GM12801 (cell line): ENCODE data around the gene UTP3.

Experiments used
- CTCF ChIP-seq: IDR thresholded peaks from one replicate; pipeline ENCODE4 v1.5.1; 2011; ENCODE audit warnings: control low read depth; ENCODE audit not compliant: insufficient read length; ENCODE audit errors: extremely low read depth

Gene UTP3

GRCh38 chr4:70734971-70735370 lies 46.6 kb downstream of the UTP3 start:
- TF ChIP-seq CTCF: no peak

GRCh38 chr4:70737006-70737405 lies 48.7 kb downstream of the UTP3 start:
- TF ChIP-seq CTCF: no peak

GRCh38 chr4:70737409-70737808 lies 49.1 kb downstream of the UTP3 start:
- no peak for TF ChIP-seq CTCF

GRCh38 chr4:70739496-70740337 lies 51.4 kb downstream of the UTP3 start:
- TF ChIP-seq CTCF: no peak
